ENCODE results near the gene MFAP3L. TPM values are rescaled to one million over a fixed set of nuclear protein-coding genes. Genes with fewer than 3 reads are reported as not detected.
A peak's percentile ranks its signal among the peaks of the same experiment; 100 is the strongest.

MFAP3L gene
- total RNA-seq, 1 experiment from 2014 or later, result 5.1 TPM

DNA sequence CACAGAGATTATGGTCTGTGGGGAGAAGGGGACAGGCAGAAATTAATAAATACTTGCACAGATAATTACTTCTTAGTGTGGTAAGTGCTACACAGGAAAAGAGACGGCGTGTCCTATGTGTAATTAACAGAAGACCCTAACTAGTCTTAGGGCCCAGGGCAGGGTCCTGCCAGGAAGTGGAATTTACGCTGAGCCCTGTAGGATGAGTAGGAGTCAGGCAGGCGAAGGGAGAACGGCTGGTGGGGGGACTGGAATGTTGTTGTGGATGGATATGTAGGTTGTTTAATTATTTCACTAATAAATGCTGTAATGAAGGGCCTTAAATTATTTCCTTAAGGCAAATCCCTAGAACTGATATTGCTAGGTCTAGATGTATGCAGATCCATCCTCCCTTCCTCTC, 26.7 kb upstream of the MFAP3L start:
- Histone ChIP-seq H2AK5ac (ENCODE audit: insufficient read length, low read length) (no peak overlapping the region), H3K79me1 (ENCODE audit: insufficient read depth, low read depth, low read length, poor library complexity, severe bottlenecking) (no peaks in the 10 kb centered on the region), H4K91ac (ENCODE audit: insufficient read length, low read depth, low read length) (no peak overlapping the region), H3K4me2 (ENCODE audit: insufficient read depth, insufficient read length, low read length) (no peak overlapping the region), H2BK5ac (ENCODE audit: insufficient read length, low read length) (no peak overlapping the region), H3K23ac (ENCODE audit: insufficient read length, low read depth, low read length) (no peak overlapping the region), H3K14ac (ENCODE audit: insufficient read depth, low read length) (no peak overlapping the region), H2BK15ac (ENCODE audit: low read depth, low read length) (no peak overlapping the region), H3K79me2 (ENCODE audit: insufficient read depth, low read length) (no peaks in the 10 kb centered on the region), H4K5ac (ENCODE audit: insufficient read length, low read depth, low read length) (no peak overlapping the region), H3K27me3 (ENCODE audit: insufficient read depth, low read length) (no peaks in the 10 kb centered on the region), H3K23me2 (ENCODE audit: insufficient read length, low read depth, low read length, poor library complexity, severe bottlenecking) (no peaks in the 10 kb centered on the region), H4K20me1 (ENCODE audit: control insufficient read depth, insufficient read depth, insufficient read length) (no peaks in the 10 kb centered on the region), H4K8ac (replicated peaks; ENCODE audit: insufficient read length, low read depth, low read length) (no peak overlapping the region), H2BK12ac (ENCODE audit: insufficient read length, low read depth, low read length) (no peak overlapping the region), H3K56ac (ENCODE audit: insufficient read length, low read depth, low read length) (no peak overlapping the region), H3K4me1 (ENCODE audit: insufficient read depth, low read length) (no peaks in the 10 kb centered on the region), H3K9ac (ENCODE audit: extremely low read depth, insufficient read length, low read length) (no peak overlapping the region), H2BK120ac (ENCODE audit: low read depth, low read length, poor library complexity, severe bottlenecking) (no peak overlapping the region), H3K18ac (ENCODE audit: insufficient read length, low read depth, low read length) (no peak overlapping the region), H3K27ac (ENCODE audit: insufficient read length, low read depth, low read length) (no peak overlapping the region), H3K9me3 (ENCODE audit: control insufficient read depth, low read depth, low read length) (no peaks in the 10 kb centered on the region), H3T11ph (ENCODE audit: low read length) (no peak overlapping the region), H2AFZ (ENCODE audit: low read length) (no peak overlapping the region), H2BK20ac (ENCODE audit: low read depth, low read length, poor library complexity, severe bottlenecking) (no peak overlapping the region), H3K4ac (ENCODE audit: low read depth, low read length) (no peak overlapping the region)
- H3K36me3 Mint-ChIP-seq (ENCODE audit: insufficient read depth in 1 of 3, low read depth in 3 of 3), result 0 out of 7 replicates have a peak, but pooled peaks cover 0 to 4% (median 0%) of the 10 kb centered on the region in 3 experiments
- DNase-seq, result no peak
- no peaks in the 10 kb centered on the region for H3K27me3 Mint-ChIP-seq (ENCODE audit: low read depth)
- H3K9me3 Mint-ChIP-seq, result peaks cover 0 to 2% of the 10 kb centered on the region in 2 experiments; a peak in 2 of 5 replicates
- H3K4me1 Mint-ChIP-seq, result peaks cover 6 to 10% of the 10 kb centered on the region in 2 experiments
- H3K27ac Mint-ChIP-seq, result peak overlapping the region in 1 of 3 experiments; percentile 48; a peak in 1 of 7 replicates
- WGBS (ENCODE audit: extremely low coverage, insufficient read length, low lambda C conversion rate), result no CpG with 5 or more reads among the region's 5 CpGs
- no peak overlapping the region for H3K4me3 Mint-ChIP-seq
- no peak for TF ChIP-seq CTCF (conservative IDR thresholded peaks at IDR 0.05)

Data from H9 (cell line).